Natural killer cell (primary cell): Measurements from ENCODE around the gene GNG12. TPM values are rescaled to one million over a fixed set of nuclear protein-coding genes. Genes with fewer than 3 reads are reported as not detected.

ENCODE experiments used
- ATAC-seq, 3 donors: fragments of 150-1000 bp in 2 of 3; fragments of 200-7000 bp in 1 of 3; cut with Tn5 transposase; 1 replicate in 1 of 3; 2 replicates in 2 of 3; pipeline ENCODE4 v1.10.0; 2021; ENCODE audit warnings: mild to moderate bottlenecking in 2 of 3, moderate library complexity in 2 of 3
- DNase-seq, 2 donors: peaks; one replicate each; pipeline versions ENCODE4 v3.0.0 to v3.0.0-alpha.2; 2013 to 2021; ENCODE audit warnings: mixed read lengths in 1 of 2
- H3K27ac ChIP-seq: one replicate; pipeline ENCODE4 v1.5.1; 2013; ENCODE audit warnings: mild to moderate bottlenecking, low read length
- H3K27me3 ChIP-seq: one replicate; pipeline ENCODE4 v1.6.1; 2013; ENCODE audit warnings: low read length; ENCODE audit not compliant: control insufficient read depth, insufficient read depth
- H3K36me3 ChIP-seq: one replicate; pipeline ENCODE4 v1.6.1; 2013; ENCODE audit warnings: low read length; ENCODE audit not compliant: control insufficient read depth, insufficient read depth
- H3K4me1 ChIP-seq: one replicate; pipeline ENCODE4 v1.6.1; 2013; ENCODE audit warnings: low read length; ENCODE audit not compliant: control insufficient read depth, insufficient read depth
- H3K4me3 ChIP-seq: one replicate; pipeline ENCODE4 v1.5.1; 2013; ENCODE audit warnings: low read length
- H3K9me3 ChIP-seq: one replicate; pipeline ENCODE4 v1.6.1; 2013; ENCODE audit warnings: low read length; ENCODE audit not compliant: control insufficient read depth, insufficient read depth
- H3K27ac Mint-ChIP-seq, 2 donors: one replicate each; pipeline ENCODE4 v1.8.0; 2022; ENCODE audit warnings: mild to moderate bottlenecking in 2 of 2, mixed read lengths in 2 of 2, moderate library complexity in 1 of 2
- H3K27me3 Mint-ChIP-seq, 2 donors: one replicate each; pipeline ENCODE4 v1.8.0; 2022; ENCODE audit warnings: low read depth in 2 of 2, mixed read lengths in 2 of 2
- H3K36me3 Mint-ChIP-seq: one replicate; pipeline ENCODE4 v1.8.0; 2022; ENCODE audit warnings: mixed read lengths
- H3K4me1 Mint-ChIP-seq, 2 donors: one replicate each; pipeline ENCODE4 v1.8.0; 2022; ENCODE audit warnings: mixed read lengths in 2 of 2
- H3K4me3 Mint-ChIP-seq: one replicate; pipeline ENCODE4 v1.8.0; 2022; ENCODE audit warnings: mild to moderate bottlenecking, moderate library complexity, mixed read lengths
- H3K9me3 Mint-ChIP-seq, 2 donors: one replicate each; pipeline ENCODE4 v1.8.0; 2022; ENCODE audit warnings: mixed read lengths in 2 of 2
- WGBS: methylation state at CpG from one replicate; pipeline ENCODE4 v1.1.7; 2013; ENCODE audit warnings: missing lambda C conversion rate; ENCODE audit not compliant: insufficient coverage; 5-methylcytosine and 5-hydroxymethylcytosine counted together
- intact Hi-C: fragments of 100-400 bp; cut with micrococcal nuclease; formaldehyde crosslinking; loops from one replicate; pipeline ENCODE4 v1.14.2; 2022
- total RNA-seq, 4 donors: library from RNA; stranded (reverse); fragments of 120-200 nt in 1 of 4; gene quantifications; one replicate each; pipeline versions ENCODE4 v1.2.3 to v1.2.4, GENCODE V29; 2013 to 2022
- TF ChIP-seq, protein P1 (sequence below): fragments of 200-600 bp; IDR thresholded peaks from one replicate; pipeline ENCODE4 v1.8.0; 2022; ENCODE audit warnings: antibody characterized with exemption

Gene GNG12
- total RNA-seq, 3 donors from 2014 or later (not counting 1 experiment from before 2014, with no cell fraction given), result not detected

- ATAC-seq (no peak), DNase-seq (no peak)
- TF ChIP-seq, protein P1, sequence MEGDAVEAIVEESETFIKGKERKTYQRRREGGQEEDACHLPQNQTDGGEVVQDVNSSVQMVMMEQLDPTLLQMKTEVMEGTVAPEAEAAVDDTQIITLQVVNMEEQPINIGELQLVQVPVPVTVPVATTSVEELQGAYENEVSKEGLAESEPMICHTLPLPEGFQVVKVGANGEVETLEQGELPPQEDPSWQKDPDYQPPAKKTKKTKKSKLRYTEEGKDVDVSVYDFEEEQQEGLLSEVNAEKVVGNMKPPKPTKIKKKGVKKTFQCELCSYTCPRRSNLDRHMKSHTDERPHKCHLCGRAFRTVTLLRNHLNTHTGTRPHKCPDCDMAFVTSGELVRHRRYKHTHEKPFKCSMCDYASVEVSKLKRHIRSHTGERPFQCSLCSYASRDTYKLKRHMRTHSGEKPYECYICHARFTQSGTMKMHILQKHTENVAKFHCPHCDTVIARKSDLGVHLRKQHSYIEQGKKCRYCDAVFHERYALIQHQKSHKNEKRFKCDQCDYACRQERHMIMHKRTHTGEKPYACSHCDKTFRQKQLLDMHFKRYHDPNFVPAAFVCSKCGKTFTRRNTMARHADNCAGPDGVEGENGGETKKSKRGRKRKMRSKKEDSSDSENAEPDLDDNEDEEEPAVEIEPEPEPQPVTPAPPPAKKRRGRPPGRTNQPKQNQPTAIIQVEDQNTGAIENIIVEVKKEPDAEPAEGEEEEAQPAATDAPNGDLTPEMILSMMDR, result no peak
- Mint-ChIP-seq H3K9me3 (no peaks in the 10 kb centered on the region), H3K4me3 (no peak overlapping the region), H3K27ac (no peak overlapping the region), H3K4me1 (no peaks in the 10 kb centered on the region), H3K36me3 (no peaks in the 10 kb centered on the region), H3K27me3 (peaks cover 17 to 38% of the 10 kb centered on the region in 2 donors)
- intact Hi-C loops, result no loop called here
- Histone ChIP-seq H3K27me3 (peaks cover 2% of the 10 kb centered on the region), H3K36me3 (no peaks in the 10 kb centered on the region), H3K27ac (no peak overlapping the region), H3K4me1 (no peaks in the 10 kb centered on the region), H3K4me3 (no peak overlapping the region), H3K9me3 (no peaks in the 10 kb centered on the region)
- 89% methylated on average over 1 of the region's 1 CpG for WGBS
Measured at GRCh38 chr1:67844988-67845387, 11.7 kb upstream of the GNG12 start.

- H3K9me3 Mint-ChIP-seq, result no peaks in the 10 kb centered on the region
- intact Hi-C loops, result no loop called here
- H3K4me1 Mint-ChIP-seq, result no peaks in the 10 kb centered on the region
- no peak for DNase-seq
- no peak for ATAC-seq
- H3K36me3 Mint-ChIP-seq, result no peaks in the 10 kb centered on the region
- H3K27me3 Mint-ChIP-seq, result peaks cover 16 to 34% of the 10 kb centered on the region in 2 donors
- Histone ChIP-seq H3K27me3 (peaks cover 4% of the 10 kb centered on the region), H3K9me3 (no peaks in the 10 kb centered on the region), H3K4me3 (no peak overlapping the region), H3K36me3 (no peaks in the 10 kb centered on the region), H3K27ac (no peak overlapping the region), H3K4me1 (no peaks in the 10 kb centered on the region)
- no peak overlapping the region for H3K4me3 Mint-ChIP-seq
- no peak overlapping the region for H3K27ac Mint-ChIP-seq
- TF ChIP-seq, protein P1, result no peak
Measured at GRCh38 chr1:67843746-67844145, 10.5 kb upstream of the GNG12 start.

- Mint-ChIP-seq H3K4me3 (no peak overlapping the region), H3K27ac (no peak overlapping the region), H3K27me3 (peaks cover 16 to 33% of the 10 kb centered on the region in 2 donors), H3K4me1 (no peaks in the 10 kb centered on the region), H3K9me3 (no peaks in the 10 kb centered on the region), H3K36me3 (no peaks in the 10 kb centered on the region)
- Histone ChIP-seq H3K27ac (no peak overlapping the region), H3K4me3 (no peak overlapping the region), H3K36me3 (no peaks in the 10 kb centered on the region), H3K9me3 (no peaks in the 10 kb centered on the region), H3K27me3 (peaks cover 4% of the 10 kb centered on the region), H3K4me1 (no peaks in the 10 kb centered on the region)
- 72% methylated on average over 1 of the region's 1 CpG for WGBS
- ATAC-seq, result no peak
- TF ChIP-seq, protein P1, result no peak
- DNase-seq, result no peak
- intact Hi-C loops, result no loop called here
Measured at GRCh38 chr1:67843331-67843730, 10.1 kb upstream of the GNG12 start.

DNA sequence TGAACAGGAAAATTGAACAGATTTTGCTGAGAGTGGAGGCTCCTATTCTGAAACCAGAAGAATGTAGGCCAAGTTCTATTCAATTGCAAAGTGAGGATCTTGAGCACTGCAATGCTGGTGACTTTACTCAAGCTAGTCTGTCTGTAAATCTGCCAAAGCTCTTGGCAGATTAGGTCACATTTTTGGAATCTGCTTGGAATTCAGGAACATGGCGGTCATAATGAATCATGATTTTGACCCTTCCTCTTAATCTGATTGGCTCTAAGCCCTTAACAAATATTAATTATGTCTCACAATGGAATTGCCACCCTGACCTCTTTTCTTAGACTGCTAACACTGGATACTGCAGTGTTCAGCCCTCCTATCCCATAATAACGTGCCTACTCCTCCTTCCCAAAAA, 7.2 kb upstream of the GNG12 start:
- no peaks in the 10 kb centered on the region for H3K4me1 ChIP-seq
- H3K36me3 ChIP-seq, result no peaks in the 10 kb centered on the region
- WGBS, result 96% methylated on average over 1 of the region's 2 CpGs
- H3K27me3 Mint-ChIP-seq, result peaks cover 30 to 54% of the 10 kb centered on the region in 2 donors
- ATAC-seq, result no peak
- H3K36me3 Mint-ChIP-seq, result no peaks in the 10 kb centered on the region
- no peaks in the 10 kb centered on the region for H3K9me3 Mint-ChIP-seq
- peaks cover 6% of the 10 kb centered on the region for H3K27me3 ChIP-seq
- TF ChIP-seq, protein P1, result no peak
- H3K9me3 ChIP-seq, result no peaks in the 10 kb centered on the region
- no peak overlapping the region for H3K4me3 ChIP-seq
- H3K4me3 Mint-ChIP-seq, result no peak overlapping the region
- intact Hi-C loops, result no loop called here
- no peak overlapping the region for H3K27ac Mint-ChIP-seq
- DNase-seq, result no peak
- H3K4me1 Mint-ChIP-seq, result no peaks in the 10 kb centered on the region
- H3K27ac ChIP-seq, result no peak overlapping the region
